ENCODE data around the gene SZRD1.
"Not testable (repeated sequence)": the region's sequence is repeated elsewhere in the genome, so short reads cannot be mapped to it uniquely, and the experiment has no call there.

SZRD1 gene

DNA sequence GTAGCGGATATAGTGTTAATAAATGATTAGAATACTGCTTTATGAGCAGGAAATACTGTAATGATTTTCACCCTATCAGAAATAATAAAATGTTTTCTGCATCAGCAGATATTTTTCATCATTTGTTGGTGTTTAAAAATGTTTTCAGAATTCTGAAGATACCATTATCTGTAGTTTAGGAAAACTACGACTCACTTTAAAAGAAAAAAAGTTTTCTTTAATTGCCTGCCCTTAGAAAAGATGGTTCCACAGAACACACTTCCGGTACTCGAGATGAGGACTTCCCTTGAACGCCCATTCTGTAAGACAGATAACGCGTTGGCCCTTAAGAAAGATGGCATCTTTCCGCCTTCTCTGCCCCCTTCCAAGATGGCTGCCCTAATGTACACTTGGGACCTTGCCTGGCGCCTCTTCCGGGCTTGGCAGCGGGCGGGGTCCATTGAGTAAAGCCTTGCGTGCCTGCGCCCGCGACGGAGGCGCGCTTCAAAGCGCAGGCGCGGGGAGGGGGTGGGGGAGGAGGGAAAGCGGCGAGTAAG lies at the start of gene SZRD1:
SZRD1 (plus strand) TSS at position 521 of the 536 bp plus-strand sequence. CDS start 16 bp downstream, outside the sequence.
- peaks cover 8% of the 10 kb centered on the region for H3K4me1 ChIP-seq (ENCODE audit: control insufficient read depth, insufficient read depth, low read length)
- H3K9ac ChIP-seq (ENCODE audit: low read depth, low read length): peak within 1 kb of the TSS; percentile 84
- H3K9me3 ChIP-seq (ENCODE audit: control insufficient read depth, insufficient read depth, low read length): no peaks in the 10 kb centered on the region
- peak within 1 kb of the TSS; percentile 74 for H3K4me3 ChIP-seq (ENCODE audit: low read depth, low read length)
- no peaks in the 10 kb centered on the region for H3K27me3 ChIP-seq (ENCODE audit: control insufficient read depth, insufficient read depth, low read length)
- H3K36me3 ChIP-seq (ENCODE audit: control insufficient read depth, insufficient read depth, low read length): no peaks in the 10 kb centered on the region

- Histone ChIP-seq H3K4me3 (ENCODE audit: low read depth, low read length) (no peak overlapping the region), H3K9ac (ENCODE audit: low read depth, low read length) (no peak overlapping the region), H3K36me3 (ENCODE audit: control insufficient read depth, insufficient read depth, low read length) (no peaks in the 10 kb centered on the region), H3K9me3 (ENCODE audit: control insufficient read depth, insufficient read depth, low read length) (no peaks in the 10 kb centered on the region), H3K4me1 (ENCODE audit: control insufficient read depth, insufficient read depth, low read length) (no peaks in the 10 kb centered on the region), H3K27me3 (ENCODE audit: control insufficient read depth, insufficient read depth, low read length) (no peaks in the 10 kb centered on the region)
Measured at GRCh38 chr1:16318555-16318954, 48.5 kb upstream of the SZRD1 start.

GRCh38 chr1:16321176-16321867 lies 45.7 kb upstream of the SZRD1 start:
- Histone ChIP-seq H3K4me1 (ENCODE audit: control insufficient read depth, insufficient read depth, low read length) (no peaks in the 10 kb centered on the region), H3K36me3 (ENCODE audit: control insufficient read depth, insufficient read depth, low read length) (no peaks in the 10 kb centered on the region), H3K9me3 (ENCODE audit: control insufficient read depth, insufficient read depth, low read length) (no peaks in the 10 kb centered on the region), H3K4me3 (ENCODE audit: low read depth, low read length) (no peak overlapping the region), H3K9ac (ENCODE audit: low read depth, low read length) (no peak overlapping the region), H3K27me3 (ENCODE audit: control insufficient read depth, insufficient read depth, low read length) (no peaks in the 10 kb centered on the region)

- H3K4me1 ChIP-seq (ENCODE audit: control insufficient read depth, insufficient read depth, low read length): no peaks in the 10 kb centered on the region
- H3K27me3 ChIP-seq (ENCODE audit: control insufficient read depth, insufficient read depth, low read length): no peaks in the 10 kb centered on the region
- no peaks in the 10 kb centered on the region for H3K36me3 ChIP-seq (ENCODE audit: control insufficient read depth, insufficient read depth, low read length)
- H3K9ac ChIP-seq (ENCODE audit: low read depth, low read length): no peak overlapping the region
- H3K4me3 ChIP-seq (ENCODE audit: low read depth, low read length): no peak overlapping the region
- no peaks in the 10 kb centered on the region for H3K9me3 ChIP-seq (ENCODE audit: control insufficient read depth, insufficient read depth, low read length)
Measured at GRCh38 chr1:16324456-16324890, 42.6 kb upstream of the SZRD1 start.

DNA sequence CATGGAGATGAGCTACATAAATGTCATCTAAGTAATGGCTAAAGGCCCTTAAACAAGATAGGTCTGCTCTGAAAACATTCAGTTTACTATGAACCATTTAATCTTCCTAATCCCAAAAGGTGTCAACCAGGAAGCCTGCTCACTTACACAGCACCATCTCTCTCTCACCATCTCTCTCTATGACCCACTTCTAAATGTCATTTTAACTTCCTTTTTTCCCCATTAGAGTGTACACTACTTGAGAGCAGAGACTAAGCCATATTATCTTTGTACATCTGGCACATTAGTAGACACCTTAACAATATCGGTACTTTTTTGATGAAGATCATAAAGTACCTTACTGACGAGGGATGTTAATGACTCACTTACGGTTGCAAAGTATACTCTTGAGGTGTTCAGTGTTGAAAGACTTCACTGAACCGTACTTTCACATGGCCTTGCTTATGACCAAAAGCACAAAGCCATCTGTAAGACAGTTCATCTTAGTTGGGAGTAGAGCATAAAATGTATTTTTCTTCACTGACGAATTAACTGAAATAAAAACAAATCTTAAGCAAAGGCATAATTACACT lies 40.1 kb upstream of the SZRD1 start:
- H3K4me1 ChIP-seq (ENCODE audit: control insufficient read depth, insufficient read depth, low read length): no peaks in the 10 kb centered on the region
- no peaks in the 10 kb centered on the region for H3K27me3 ChIP-seq (ENCODE audit: control insufficient read depth, insufficient read depth, low read length)
- no peaks in the 10 kb centered on the region for H3K36me3 ChIP-seq (ENCODE audit: control insufficient read depth, insufficient read depth, low read length)
- H3K4me3 ChIP-seq (ENCODE audit: low read depth, low read length): no peak overlapping the region
- no peaks in the 10 kb centered on the region for H3K9me3 ChIP-seq (ENCODE audit: control insufficient read depth, insufficient read depth, low read length)
- H3K9ac ChIP-seq (ENCODE audit: low read depth, low read length): no peak overlapping the region

DNA sequence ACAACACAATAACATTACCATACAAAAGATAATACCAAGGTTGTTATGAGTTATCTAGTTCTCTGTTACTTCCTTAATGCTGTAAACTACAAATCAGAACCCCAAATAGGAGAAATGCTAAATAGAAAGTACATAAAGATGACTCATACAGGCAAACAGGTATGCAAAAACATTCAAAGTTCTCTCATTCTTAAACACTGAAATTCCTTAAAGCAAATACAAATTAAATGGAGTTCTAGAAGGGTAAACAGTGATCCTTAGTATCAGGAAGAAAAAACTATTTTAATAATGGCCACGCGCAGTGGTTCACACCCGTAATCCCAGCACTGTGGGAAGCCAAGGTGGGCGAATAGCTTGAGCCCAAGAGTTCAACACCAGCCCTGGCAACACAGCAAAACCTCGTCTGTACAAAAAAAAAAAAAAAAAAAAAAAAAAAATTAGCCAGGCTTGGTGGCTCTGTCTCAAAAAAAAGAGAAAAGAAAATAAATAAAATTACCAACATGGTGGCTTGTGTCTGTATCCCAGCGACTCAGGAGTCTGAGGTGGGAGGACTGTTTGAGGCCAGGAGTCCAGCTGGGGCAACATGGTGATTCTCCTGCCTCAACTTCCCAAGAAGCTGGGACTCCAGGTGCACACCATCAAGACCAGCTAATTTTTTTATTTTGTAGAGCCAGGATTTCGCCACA lies 32.2 kb upstream of the SZRD1 start:
- H3K4me3 ChIP-seq (ENCODE audit: low read depth, low read length): no peak overlapping the region
- no peaks in the 10 kb centered on the region for H3K27me3 ChIP-seq (ENCODE audit: control insufficient read depth, insufficient read depth, low read length)
- no peak overlapping the region for H3K9ac ChIP-seq (ENCODE audit: low read depth, low read length)
- H3K9me3 ChIP-seq (ENCODE audit: control insufficient read depth, insufficient read depth, low read length): no peaks in the 10 kb centered on the region
- H3K4me1 ChIP-seq (ENCODE audit: control insufficient read depth, insufficient read depth, low read length): peaks cover 3% of the 10 kb centered on the region
- H3K36me3 ChIP-seq (ENCODE audit: control insufficient read depth, insufficient read depth, low read length): no peaks in the 10 kb centered on the region

DNA sequence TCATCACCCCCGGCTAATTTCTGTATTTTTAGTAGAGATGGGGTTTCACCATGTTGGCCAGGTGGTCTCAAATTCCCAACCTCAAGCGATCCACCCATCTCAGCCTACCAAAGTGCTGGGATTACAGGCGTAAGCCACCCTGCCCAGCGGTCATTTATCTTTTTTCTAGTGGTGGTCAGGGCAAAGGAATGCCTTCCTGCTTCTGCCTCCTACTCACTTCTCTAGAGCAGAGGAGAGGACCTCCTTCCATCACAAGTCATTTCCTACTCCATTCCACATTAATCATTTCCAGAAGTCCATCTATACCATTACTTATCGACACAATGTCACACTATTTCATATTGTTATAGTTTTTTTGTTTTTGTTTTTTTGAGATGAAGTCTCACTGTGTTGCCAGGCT lies 28.1 kb upstream of the SZRD1 start:
- no peaks in the 10 kb centered on the region for H3K36me3 ChIP-seq (ENCODE audit: control insufficient read depth, insufficient read depth, low read length)
- no peak overlapping the region for H3K9ac ChIP-seq (ENCODE audit: low read depth, low read length)
- peaks cover 3% of the 10 kb centered on the region for H3K4me1 ChIP-seq (ENCODE audit: control insufficient read depth, insufficient read depth, low read length)
- H3K27me3 ChIP-seq (ENCODE audit: control insufficient read depth, insufficient read depth, low read length): no peaks in the 10 kb centered on the region
- H3K9me3 ChIP-seq (ENCODE audit: control insufficient read depth, insufficient read depth, low read length): no peaks in the 10 kb centered on the region
- H3K4me3 ChIP-seq (ENCODE audit: low read depth, low read length): no peak overlapping the region

- no peaks in the 10 kb centered on the region for H3K4me1 ChIP-seq (ENCODE audit: control insufficient read depth, insufficient read depth, low read length)
- no peak overlapping the region for H3K4me3 ChIP-seq (ENCODE audit: low read depth, low read length)
- no peak overlapping the region for H3K9ac ChIP-seq (ENCODE audit: low read depth, low read length)
- H3K9me3 ChIP-seq (ENCODE audit: control insufficient read depth, insufficient read depth, low read length): no peaks in the 10 kb centered on the region
- no peaks in the 10 kb centered on the region for H3K36me3 ChIP-seq (ENCODE audit: control insufficient read depth, insufficient read depth, low read length)
- H3K27me3 ChIP-seq (ENCODE audit: control insufficient read depth, insufficient read depth, low read length): no peaks in the 10 kb centered on the region
Measured at GRCh38 chr1:16340673-16341072, 26.4 kb upstream of the SZRD1 start.

- no peaks in the 10 kb centered on the region for H3K36me3 ChIP-seq (ENCODE audit: control insufficient read depth, insufficient read depth, low read length)
- H3K4me3 ChIP-seq (ENCODE audit: low read depth, low read length): no peak overlapping the region
- H3K9me3 ChIP-seq (ENCODE audit: control insufficient read depth, insufficient read depth, low read length): no peaks in the 10 kb centered on the region
- no peaks in the 10 kb centered on the region for H3K4me1 ChIP-seq (ENCODE audit: control insufficient read depth, insufficient read depth, low read length)
- no peak overlapping the region for H3K9ac ChIP-seq (ENCODE audit: low read depth, low read length)
- H3K27me3 ChIP-seq (ENCODE audit: control insufficient read depth, insufficient read depth, low read length): no peaks in the 10 kb centered on the region
Measured at GRCh38 chr1:16342331-16343062, 24.5 kb upstream of the SZRD1 start.

GRCh38 chr1:16343276-16343675 lies 23.8 kb upstream of the SZRD1 start:
- H3K36me3 ChIP-seq (ENCODE audit: control insufficient read depth, insufficient read depth, low read length); H3K27me3 ChIP-seq (ENCODE audit: control insufficient read depth, insufficient read depth, low read length); H3K9ac ChIP-seq (ENCODE audit: low read depth, low read length); H3K4me1 ChIP-seq (ENCODE audit: control insufficient read depth, insufficient read depth, low read length); H3K4me3 ChIP-seq (ENCODE audit: low read depth, low read length); H3K9me3 ChIP-seq (ENCODE audit: control insufficient read depth, insufficient read depth, low read length): not testable (repeated sequence)

DNA sequence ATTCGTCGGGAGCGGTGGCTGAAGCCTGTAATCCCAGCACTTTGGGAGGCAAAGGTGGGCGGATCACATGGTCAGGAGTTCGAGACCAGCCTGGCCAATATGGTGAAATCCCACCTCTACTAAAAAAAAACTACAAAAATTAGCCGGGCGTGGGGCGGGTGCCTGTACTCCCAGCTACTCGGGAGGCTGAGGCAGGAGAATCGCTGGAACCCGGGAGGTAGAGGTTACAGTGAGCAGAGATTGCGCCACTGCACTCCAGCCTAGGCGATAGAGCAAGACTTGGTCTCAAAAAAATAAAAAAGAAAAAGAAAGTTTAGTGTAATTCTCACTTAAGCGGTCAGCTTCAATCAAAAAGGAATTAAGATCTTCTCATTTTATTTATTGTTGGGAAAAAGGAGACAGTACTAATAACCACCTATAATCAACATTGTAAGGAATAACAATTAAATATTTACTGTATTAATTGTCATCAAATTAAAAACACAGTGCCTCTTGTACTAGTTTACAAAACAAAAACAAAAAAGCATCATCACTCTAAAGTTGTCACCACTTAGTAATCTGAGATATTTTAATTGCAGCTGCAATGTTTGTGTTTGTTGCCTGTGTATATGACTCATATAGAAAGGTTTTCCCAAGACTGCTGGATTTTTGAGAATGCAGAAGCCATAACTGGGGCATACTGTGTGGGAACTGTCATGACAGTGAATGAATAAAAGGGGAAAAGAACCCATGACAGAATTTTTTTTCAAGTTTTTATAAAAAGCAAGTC lies 18.4 kb upstream of the SZRD1 start:
- H3K4me3 ChIP-seq (ENCODE audit: low read depth, low read length): no peak overlapping the region
- H3K4me1 ChIP-seq (ENCODE audit: control insufficient read depth, insufficient read depth, low read length): no peaks in the 10 kb centered on the region
- no peaks in the 10 kb centered on the region for H3K9me3 ChIP-seq (ENCODE audit: control insufficient read depth, insufficient read depth, low read length)
- H3K9ac ChIP-seq (ENCODE audit: low read depth, low read length): no peak overlapping the region
- no peaks in the 10 kb centered on the region for H3K36me3 ChIP-seq (ENCODE audit: control insufficient read depth, insufficient read depth, low read length)
- H3K27me3 ChIP-seq (ENCODE audit: control insufficient read depth, insufficient read depth, low read length): no peaks in the 10 kb centered on the region

Measured in iPS-15b (cell line).